ENCODE data around the gene SLC12A4. TPM values are rescaled to one million over a fixed set of nuclear protein-coding genes. Genes with fewer than 3 reads are reported as not detected.
"Not testable (repeated sequence)": the region's sequence is repeated elsewhere in the genome, so short reads cannot be mapped to it uniquely, and the experiment has no call there.

The SLC12A4 gene
- total RNA-seq, 4 donors from 2014 or later, result 25.6 to 137 (median 62.3) TPM

DNA sequence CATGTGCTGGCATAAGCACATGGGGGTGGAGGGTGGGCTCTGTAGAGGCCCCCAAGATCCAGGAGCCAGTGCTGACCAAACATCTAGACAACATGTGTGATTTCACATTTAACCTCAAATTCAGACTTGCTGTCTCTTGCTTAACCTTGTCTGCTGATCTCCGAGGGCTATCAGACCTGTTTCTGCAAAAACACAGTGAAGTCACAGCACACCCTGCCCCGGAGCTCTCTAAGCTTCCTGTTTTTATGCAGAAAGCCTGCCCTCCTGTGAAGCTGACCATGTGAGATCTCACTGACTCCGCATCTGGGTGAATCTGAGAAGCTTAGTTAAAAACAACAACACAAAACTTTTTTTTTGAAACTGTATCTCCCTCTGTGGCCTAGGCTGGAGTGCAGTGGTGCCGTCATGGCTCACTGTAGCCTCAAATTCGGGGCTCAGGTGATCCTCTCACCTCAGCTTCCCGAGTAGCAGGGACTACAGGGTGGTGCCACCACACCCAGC, 37.4 kb upstream of the SLC12A4 start:
- Histone ChIP-seq H3K9me3 (no peaks in the 10 kb centered on the region), H3K4me1 (no peaks in the 10 kb centered on the region), H3K36me3 (no peaks in the 10 kb centered on the region), H3K27ac (peak overlapping the region in 1 of 2 donors; percentile 48), H3K27me3 (no peaks in the 10 kb centered on the region), H3K4me3 (no peak overlapping the region)
- intact Hi-C loops (cut with DNase I; ENCODE audit: low total_unique reads), result no loop called here
- TF ChIP-seq CTCF (IDR thresholded peaks at IDR 0.05) (no peak), POLR2A (IDR thresholded peaks at IDR 0.05) (no peak)
- DNase-seq, result no peak

DNA sequence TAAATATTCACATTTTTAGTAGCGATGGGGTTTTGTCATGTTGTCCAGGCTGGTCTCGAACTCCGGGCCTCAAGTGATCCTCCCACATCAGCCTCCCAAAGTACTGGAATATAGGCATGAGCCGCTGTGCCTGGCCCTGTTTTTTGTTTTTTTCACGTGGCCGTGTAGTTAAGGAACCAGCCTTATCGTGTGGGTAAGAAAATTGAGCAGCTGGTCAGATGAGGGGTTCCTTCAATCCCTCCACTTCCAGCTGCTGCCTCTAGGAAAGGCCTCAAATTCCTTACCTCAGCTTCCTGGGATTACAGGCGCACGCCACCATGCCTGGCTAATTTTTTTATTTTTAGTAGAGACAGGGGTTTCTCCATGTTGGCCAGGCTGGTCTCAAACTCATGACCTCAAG, 36.8 kb upstream of the SLC12A4 start:
- no peaks in the 10 kb centered on the region for H3K4me1 ChIP-seq
- H3K27ac ChIP-seq, result peak overlapping the region in 1 of 2 donors; percentile 48
- intact Hi-C loops (cut with DNase I; ENCODE audit: low total_unique reads), result no loop called here
- TF ChIP-seq CTCF (IDR thresholded peaks at IDR 0.05) (no peak), POLR2A (IDR thresholded peaks at IDR 0.05) (no peak)
- H3K4me3 ChIP-seq, result no peak overlapping the region
- H3K27me3 ChIP-seq, result no peaks in the 10 kb centered on the region
- no peak for DNase-seq
- no peaks in the 10 kb centered on the region for H3K36me3 ChIP-seq
- H3K9me3 ChIP-seq, result no peaks in the 10 kb centered on the region

- intact Hi-C loops (cut with DNase I; ENCODE audit: low total_unique reads), result no loop called here
- H3K4me3 ChIP-seq, result no peak overlapping the region
- no peaks in the 10 kb centered on the region for H3K27me3 ChIP-seq
- H3K27ac ChIP-seq, result no peak overlapping the region
- no peak for DNase-seq
- no peaks in the 10 kb centered on the region for H3K4me1 ChIP-seq
- TF ChIP-seq CTCF (IDR thresholded peaks at IDR 0.05) (no peak), POLR2A (IDR thresholded peaks at IDR 0.05) (no peak)
- no peaks in the 10 kb centered on the region for H3K9me3 ChIP-seq
- H3K36me3 ChIP-seq, result no peaks in the 10 kb centered on the region
Measured at GRCh38 chr16:68003031-68003430, 34.6 kb upstream of the SLC12A4 start.

DNA sequence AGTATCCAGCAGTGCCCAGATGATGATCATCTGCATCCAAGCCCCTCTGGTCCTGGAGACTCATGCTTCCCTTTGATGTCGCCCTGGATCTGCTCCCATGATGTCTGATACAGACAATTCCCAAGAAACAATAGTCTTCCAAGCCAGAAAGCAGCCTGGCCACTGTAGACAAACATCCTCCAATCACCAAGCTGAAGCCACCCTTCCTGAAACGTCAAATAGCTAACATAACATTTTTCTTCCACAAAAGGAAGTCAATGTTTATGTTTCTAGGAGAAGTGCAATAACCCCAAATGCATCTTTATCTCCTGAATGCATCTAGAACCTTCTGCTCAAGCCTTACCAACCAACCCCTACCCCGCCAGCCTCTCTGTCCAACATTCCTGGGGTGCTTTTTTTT, 32.0 kb upstream of the SLC12A4 start:
- TF ChIP-seq POLR2A (IDR thresholded peaks at IDR 0.05), result no peak
- no peak for TF ChIP-seq CTCF (IDR thresholded peaks at IDR 0.05)
- intact Hi-C loops (cut with DNase I; ENCODE audit: low total_unique reads), result no loop called here
- Histone ChIP-seq H3K4me3 (no peak overlapping the region), H3K4me1 (no peaks in the 10 kb centered on the region), H3K27ac (peak overlapping the region in 1 of 2 donors; percentile 41), H3K9me3 (no peaks in the 10 kb centered on the region), H3K27me3 (no peaks in the 10 kb centered on the region), H3K36me3 (no peaks in the 10 kb centered on the region)
- DNase-seq, result no peak

DNA sequence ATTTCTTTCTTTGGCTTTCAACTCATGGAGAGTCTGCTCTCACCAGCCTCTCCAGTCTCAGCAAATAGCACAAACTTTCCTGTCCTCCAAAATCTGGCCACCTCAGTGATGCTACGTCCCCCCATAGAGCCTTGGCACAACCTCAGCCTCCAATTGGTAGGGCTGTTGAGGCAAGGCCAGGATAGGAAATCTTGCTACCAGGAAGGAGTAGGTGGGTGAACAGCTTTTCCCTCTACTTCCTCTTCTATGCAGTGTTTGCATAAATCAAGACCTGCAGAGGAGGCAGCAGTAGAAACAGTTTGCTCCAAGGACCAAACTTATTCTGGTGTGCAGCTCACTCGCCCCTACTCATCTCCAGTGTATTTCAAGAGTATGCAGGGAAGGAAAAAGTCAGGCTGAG, 31.5 kb upstream of the SLC12A4 start:
- peak overlapping the region in 1 of 2 donors; percentile 34 for H3K27ac ChIP-seq
- no peaks in the 10 kb centered on the region for H3K36me3 ChIP-seq
- no peak overlapping the region for H3K4me3 ChIP-seq
- no peak for DNase-seq
- no peaks in the 10 kb centered on the region for H3K9me3 ChIP-seq
- H3K27me3 ChIP-seq, result no peaks in the 10 kb centered on the region
- H3K4me1 ChIP-seq, result no peaks in the 10 kb centered on the region
- intact Hi-C loops (cut with DNase I; ENCODE audit: low total_unique reads), result no loop called here
- TF ChIP-seq POLR2A (IDR thresholded peaks at IDR 0.05) (no peak), CTCF (IDR thresholded peaks at IDR 0.05) (no peak)

DNA sequence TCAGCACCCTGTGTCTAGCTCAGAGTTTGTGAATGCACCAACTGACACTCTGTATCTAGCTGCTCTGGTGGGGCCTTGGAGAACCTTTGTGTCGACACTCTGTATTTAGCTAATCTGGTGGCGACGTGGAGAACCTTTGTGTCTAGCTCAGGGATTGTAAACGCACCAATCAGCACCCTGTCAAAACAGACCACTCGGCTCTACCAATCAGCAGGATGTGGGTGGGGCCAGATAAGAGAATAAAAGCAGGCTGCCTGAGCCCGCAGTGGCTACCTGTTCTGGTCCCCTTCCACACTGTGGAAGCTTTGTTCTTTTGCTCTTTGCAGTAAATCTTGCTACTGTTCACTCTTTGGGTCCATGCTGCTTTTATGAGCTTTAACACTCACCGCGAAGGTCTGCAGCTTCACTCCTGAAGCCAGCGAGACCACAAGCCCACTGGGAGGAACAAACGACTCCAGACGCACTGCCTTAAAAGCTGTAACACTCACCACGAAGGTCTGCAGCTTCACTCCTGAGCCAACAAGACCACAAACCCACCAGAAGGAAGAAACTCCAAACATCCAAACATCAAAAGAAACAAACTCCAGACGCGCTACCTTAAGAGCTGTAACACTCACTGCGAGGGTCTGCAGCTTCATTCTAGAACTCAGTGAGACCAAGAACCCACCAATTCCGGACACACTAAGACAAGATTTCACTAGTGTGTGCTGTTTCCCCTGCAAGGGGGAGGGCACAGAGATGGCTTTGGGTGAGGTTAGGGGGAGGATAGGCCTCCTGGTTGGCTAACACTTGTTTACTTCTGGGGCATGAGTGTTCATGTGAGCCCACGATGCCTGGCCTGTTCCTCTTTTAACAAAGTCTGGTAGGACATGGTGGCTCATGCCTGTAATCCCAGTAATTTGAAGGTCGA, 30.6 kb upstream of the SLC12A4 start, which contains the start of gene DPEP2:
Gene DPEP2, minus strand, starts transcription at position 706 of the 910 bp plus-strand sequence. CDS start 6,272 bp downstream, outside the sequence.
- H3K36me3 ChIP-seq; DNase-seq; intact Hi-C loops (cut with DNase I; ENCODE audit: low total_unique reads); H3K4me1 ChIP-seq; H3K9me3 ChIP-seq; H3K4me3 ChIP-seq; H3K27me3 ChIP-seq: not testable (repeated sequence)
- peak within 1 kb of the TSS in 1 of 2 donors; percentile 34 for H3K27ac ChIP-seq

GRCh38 chr16:67998231-67998778, 29.9 kb upstream of the SLC12A4 start:
- H3K27me3 ChIP-seq; H3K36me3 ChIP-seq; H3K27ac ChIP-seq; DNase-seq; H3K9me3 ChIP-seq; H3K4me1 ChIP-seq; intact Hi-C loops (cut with DNase I; ENCODE audit: low total_unique reads); H3K4me3 ChIP-seq: not testable (repeated sequence)

Data from uterus (tissue), 4 donors.